Natural killer cell (primary cell): ENCODE data around the gene BAHD1. TPM values are rescaled to one million over a fixed set of nuclear protein-coding genes. Genes with fewer than 3 reads are reported as not detected.

Source experiments
- ATAC-seq, 3 donors: fragments of 150-1000 bp in 2 of 3; fragments of 200-7000 bp in 1 of 3; cut with Tn5 transposase; 1 replicate in 1 of 3; 2 replicates in 2 of 3; pipeline ENCODE4 v1.10.0; 2021; ENCODE audit warnings: mild to moderate bottlenecking in 2 of 3, moderate library complexity in 2 of 3
- DNase-seq, 2 donors: peaks; one replicate each; pipeline versions ENCODE4 v3.0.0 to v3.0.0-alpha.2; 2013 to 2021; ENCODE audit warnings: mixed read lengths in 1 of 2
- H3K27ac ChIP-seq: one replicate; pipeline ENCODE4 v1.5.1; 2013; ENCODE audit warnings: mild to moderate bottlenecking, low read length
- H3K27me3 ChIP-seq: one replicate; pipeline ENCODE4 v1.6.1; 2013; ENCODE audit warnings: low read length; ENCODE audit not compliant: control insufficient read depth, insufficient read depth
- H3K36me3 ChIP-seq: one replicate; pipeline ENCODE4 v1.6.1; 2013; ENCODE audit warnings: low read length; ENCODE audit not compliant: control insufficient read depth, insufficient read depth
- H3K4me1 ChIP-seq: one replicate; pipeline ENCODE4 v1.6.1; 2013; ENCODE audit warnings: low read length; ENCODE audit not compliant: control insufficient read depth, insufficient read depth
- H3K4me3 ChIP-seq: one replicate; pipeline ENCODE4 v1.5.1; 2013; ENCODE audit warnings: low read length
- H3K9me3 ChIP-seq: one replicate; pipeline ENCODE4 v1.6.1; 2013; ENCODE audit warnings: low read length; ENCODE audit not compliant: control insufficient read depth, insufficient read depth
- H3K27ac Mint-ChIP-seq, 2 donors: one replicate each; pipeline ENCODE4 v1.8.0; 2022; ENCODE audit warnings: mild to moderate bottlenecking in 2 of 2, mixed read lengths in 2 of 2, moderate library complexity in 1 of 2
- H3K27me3 Mint-ChIP-seq, 2 donors: one replicate each; pipeline ENCODE4 v1.8.0; 2022; ENCODE audit warnings: low read depth in 2 of 2, mixed read lengths in 2 of 2
- H3K36me3 Mint-ChIP-seq: one replicate; pipeline ENCODE4 v1.8.0; 2022; ENCODE audit warnings: mixed read lengths
- H3K4me1 Mint-ChIP-seq, 2 donors: one replicate each; pipeline ENCODE4 v1.8.0; 2022; ENCODE audit warnings: mixed read lengths in 2 of 2
- H3K4me3 Mint-ChIP-seq: one replicate; pipeline ENCODE4 v1.8.0; 2022; ENCODE audit warnings: mild to moderate bottlenecking, moderate library complexity, mixed read lengths
- H3K9me3 Mint-ChIP-seq, 2 donors: one replicate each; pipeline ENCODE4 v1.8.0; 2022; ENCODE audit warnings: mixed read lengths in 2 of 2
- CTCF ChIP-seq: fragments of 200-600 bp; IDR thresholded peaks from one replicate; pipeline ENCODE4 v1.8.0; 2022; ENCODE audit warnings: antibody characterized with exemption
- WGBS: methylation state at CpG from one replicate; pipeline ENCODE4 v1.1.7; 2013; ENCODE audit warnings: missing lambda C conversion rate; ENCODE audit not compliant: insufficient coverage; 5-methylcytosine and 5-hydroxymethylcytosine counted together
- intact Hi-C: fragments of 100-400 bp; cut with micrococcal nuclease; formaldehyde crosslinking; loops from one replicate; pipeline ENCODE4 v1.14.2; 2022
- total RNA-seq, 4 donors: library from RNA; stranded (reverse); fragments of 120-200 nt in 1 of 4; gene quantifications; one replicate each; pipeline versions ENCODE4 v1.2.3 to v1.2.4, GENCODE V29; 2013 to 2022

The BAHD1 gene
- total RNA-seq, 3 donors from 2014 or later (not counting 1 experiment from before 2014, with no cell fraction given), result 29.4 to 48.9 (median 41.8) TPM

- TF ChIP-seq CTCF, result no peak
- intact Hi-C loops, result no loop called here
- no peak for DNase-seq
- H3K4me3 ChIP-seq, result no peak overlapping the region
- WGBS, result 49% methylated on average over 20 of the region's 20 CpGs
- peak overlapping the region in 1 of 2 donors; percentile 63 for H3K27ac Mint-ChIP-seq
- peaks cover 37% of the 10 kb centered on the region for H3K4me1 ChIP-seq
- H3K9me3 ChIP-seq, result no peaks in the 10 kb centered on the region
- H3K4me3 Mint-ChIP-seq, result peak overlapping the region; percentile 50
- H3K27me3 ChIP-seq, result peaks cover 30% of the 10 kb centered on the region
- peaks cover 17 to 47% of the 10 kb centered on the region in 2 donors for H3K4me1 Mint-ChIP-seq
- H3K9me3 Mint-ChIP-seq, result no peaks in the 10 kb centered on the region
- ATAC-seq, result no peak
- H3K27ac ChIP-seq, result no peak overlapping the region
- no peaks in the 10 kb centered on the region for H3K36me3 ChIP-seq
- H3K27me3 Mint-ChIP-seq, result peaks cover 13 to 27% of the 10 kb centered on the region in 2 donors
- H3K36me3 Mint-ChIP-seq, result no peaks in the 10 kb centered on the region
Measured at GRCh38 chr15:40435023-40435709, 5.6 kb upstream of the BAHD1 start.

- Histone ChIP-seq H3K27me3 (peaks cover 30% of the 10 kb centered on the region), H3K9me3 (no peaks in the 10 kb centered on the region), H3K4me3 (no peak overlapping the region), H3K36me3 (no peaks in the 10 kb centered on the region), H3K4me1 (peaks cover 40% of the 10 kb centered on the region), H3K27ac (no peak overlapping the region)
- no peaks in the 10 kb centered on the region for H3K36me3 Mint-ChIP-seq
- DNase-seq, result peak in 1 of 2 donors; percentile 17
- H3K4me1 Mint-ChIP-seq, result peaks cover 19 to 49% of the 10 kb centered on the region in 2 donors
- H3K9me3 Mint-ChIP-seq, result no peaks in the 10 kb centered on the region
- peak overlapping the region; percentile 50 for H3K4me3 Mint-ChIP-seq
- H3K27ac Mint-ChIP-seq, result peak overlapping the region in 1 of 2 donors; percentile 63
- 11% methylated on average over 15 of the region's 15 CpGs for WGBS
- intact Hi-C loops, result no loop called here
- no peak for ATAC-seq
- TF ChIP-seq CTCF, result no peak
- peaks cover 13 to 27% of the 10 kb centered on the region in 2 donors for H3K27me3 Mint-ChIP-seq
Measured at GRCh38 chr15:40435710-40436089, 5.1 kb upstream of the BAHD1 start.

- no peak overlapping the region for H3K4me3 ChIP-seq
Measured at GRCh38 chr15:40436116-40436891, 4.4 kb upstream of the BAHD1 start.

More at GRCh38 chr15:40436116-40436891, 4.4 kb upstream of the BAHD1 start:
- ATAC-seq, result no peak
- H3K27ac Mint-ChIP-seq, result peak overlapping the region in 1 of 2 donors; percentile 63
- WGBS, result under 1% methylated on average over 31 of the region's 39 CpGs
- H3K9me3 ChIP-seq, result no peaks in the 10 kb centered on the region
- no peak overlapping the region for H3K27ac ChIP-seq
- TF ChIP-seq CTCF, result no peak
- DNase-seq, result peak in 1 of 2 donors; percentile 39
- no peaks in the 10 kb centered on the region for H3K36me3 Mint-ChIP-seq
- H3K27me3 Mint-ChIP-seq, result peaks cover 13 to 27% of the 10 kb centered on the region in 2 donors
- intact Hi-C loops, result no loop called here
- no peaks in the 10 kb centered on the region for H3K36me3 ChIP-seq
- peak overlapping the region; percentile 65 for H3K4me3 Mint-ChIP-seq
- peaks cover 19 to 49% of the 10 kb centered on the region in 2 donors for H3K4me1 Mint-ChIP-seq
- no peaks in the 10 kb centered on the region for H3K9me3 Mint-ChIP-seq
- peaks cover 30% of the 10 kb centered on the region for H3K27me3 ChIP-seq
- peaks cover 40% of the 10 kb centered on the region for H3K4me1 ChIP-seq
